Lower leg skin (tissue), 4 donors: ENCODE measurements around the gene ASMTL. TPM values are rescaled to one million over a fixed set of nuclear protein-coding genes. Genes with fewer than 3 reads are reported as not detected.

Experiments
- DNase-seq, 2 donors: peaks; one replicate each; pipeline ENCODE4 v3.0.0-alpha.2; 2019; ENCODE audit warnings: low spot score in 2 of 2
- H3K4me3 ChIP-seq: fragments of 200-600 bp; sonication (generic); 2 replicates; pipeline ENCODE4 v1.5.1; 2017; ENCODE audit warnings: mild to moderate bottlenecking, low read depth; ENCODE audit not compliant: poor library complexity, severe bottlenecking
- POLR2A ChIP-seq, 2 donors: fragments of 450-650 bp; IDR thresholded peaks; one replicate each; pipeline ENCODE4 v1.6.1; 2016 to 2017; ENCODE audit warnings: antibody characterized with exemption in 2 of 2, mild to moderate bottlenecking in 1 of 2, moderate library complexity in 1 of 2
- WGBS, 2 donors: methylation state at CpG; one replicate each; pipeline ENCODE4 v1.1.5; 2018; 5-methylcytosine and 5-hydroxymethylcytosine counted together
- intact Hi-C: fragments of 100-400 bp; cut with DNase I; formaldehyde crosslinking; loops from one replicate; pipeline ENCODE4 v1.15.0; 2023; ENCODE audit warnings: low total_unique reads
- total RNA-seq, 4 donors: library from RNA; depleted of rRNA; stranded (reverse); fragments of >200 nt; gene quantifications; one replicate each; pipeline ENCODE4 v1.1.0, GENCODE V29; 2016
- TF ChIP-seq, protein P1 (sequence below), 3 donors: fragments of 450-650 bp; IDR thresholded peaks; one replicate each; pipeline ENCODE4 v1.5.1; 2016; ENCODE audit warnings: antibody characterized with exemption in 3 of 3, mild to moderate bottlenecking in 3 of 3, moderate library complexity in 2 of 3

The ASMTL gene
- total RNA-seq, 4 donors from 2014 or later: 24.8 to 35.9 (median 30.1) TPM

GRCh38 chrX:1443496-1444075, 9.1 kb downstream of the ASMTL start:
- intact Hi-C loops: no loop called here
- no peak for TF ChIP-seq POLR2A (IDR thresholded peaks at IDR 0.05)
- TF ChIP-seq, protein P1, sequence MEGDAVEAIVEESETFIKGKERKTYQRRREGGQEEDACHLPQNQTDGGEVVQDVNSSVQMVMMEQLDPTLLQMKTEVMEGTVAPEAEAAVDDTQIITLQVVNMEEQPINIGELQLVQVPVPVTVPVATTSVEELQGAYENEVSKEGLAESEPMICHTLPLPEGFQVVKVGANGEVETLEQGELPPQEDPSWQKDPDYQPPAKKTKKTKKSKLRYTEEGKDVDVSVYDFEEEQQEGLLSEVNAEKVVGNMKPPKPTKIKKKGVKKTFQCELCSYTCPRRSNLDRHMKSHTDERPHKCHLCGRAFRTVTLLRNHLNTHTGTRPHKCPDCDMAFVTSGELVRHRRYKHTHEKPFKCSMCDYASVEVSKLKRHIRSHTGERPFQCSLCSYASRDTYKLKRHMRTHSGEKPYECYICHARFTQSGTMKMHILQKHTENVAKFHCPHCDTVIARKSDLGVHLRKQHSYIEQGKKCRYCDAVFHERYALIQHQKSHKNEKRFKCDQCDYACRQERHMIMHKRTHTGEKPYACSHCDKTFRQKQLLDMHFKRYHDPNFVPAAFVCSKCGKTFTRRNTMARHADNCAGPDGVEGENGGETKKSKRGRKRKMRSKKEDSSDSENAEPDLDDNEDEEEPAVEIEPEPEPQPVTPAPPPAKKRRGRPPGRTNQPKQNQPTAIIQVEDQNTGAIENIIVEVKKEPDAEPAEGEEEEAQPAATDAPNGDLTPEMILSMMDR (IDR thresholded peaks at IDR 0.05): no peak
- 88% methylated on average over 26 of the region's 26 CpGs for WGBS, 2 donors
- H3K4me3 ChIP-seq: no peak overlapping the region
- peak in 1 of 2 donors; percentile 12 for DNase-seq

GRCh38 chrX:1442724-1443367, 9.9 kb downstream of the ASMTL start:
- intact Hi-C loops: no loop called here
- DNase-seq: peak in 1 of 2 donors; percentile 21
- no peak overlapping the region for H3K4me3 ChIP-seq
- whole genome bisulfite sequencing, 2 donors: 85 to 87% methylated on average over 36 to 37 of the region's 38 CpGs
- TF ChIP-seq, protein P1 (IDR thresholded peaks at IDR 0.05): no peak
- no peak for TF ChIP-seq POLR2A (IDR thresholded peaks at IDR 0.05)

DNA sequence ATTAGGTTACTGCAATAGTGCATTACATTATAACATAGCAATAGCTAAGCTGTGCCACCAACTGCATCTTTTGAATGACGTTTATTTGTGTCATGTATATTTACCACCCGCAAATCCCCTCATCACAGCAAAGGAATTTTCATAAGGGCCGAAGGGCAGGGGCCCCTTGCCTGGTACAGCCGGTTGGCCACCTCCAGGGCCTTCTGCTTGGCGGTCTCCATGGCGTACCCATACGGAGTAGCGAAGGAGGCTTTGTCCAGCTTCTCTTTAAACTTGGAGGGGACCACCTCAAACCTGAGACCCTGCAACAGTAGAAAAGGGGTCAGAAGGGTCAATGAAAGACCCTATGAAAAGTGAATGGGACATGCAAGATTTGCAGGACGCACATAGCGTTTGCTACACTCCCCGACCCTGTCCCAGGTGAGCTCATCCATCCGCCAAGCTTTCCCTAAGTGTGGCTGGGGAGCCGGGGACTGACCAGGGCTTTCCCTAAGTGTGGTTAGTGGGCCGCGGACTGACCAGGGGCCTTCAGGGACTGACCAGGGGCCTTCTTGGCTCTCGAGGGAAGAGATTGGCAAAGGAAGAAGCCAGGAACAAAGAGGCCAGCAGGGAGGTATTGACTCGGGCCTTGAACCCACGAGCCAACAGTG, 10.6 kb downstream of the ASMTL start:
- DNase-seq: peak in 1 of 2 donors; percentile 66
- WGBS, 2 donors: 97 to 98% methylated on average over 18 of the region's 18 CpGs
- intact Hi-C loops: no loop called here
- TF ChIP-seq, protein P1 (IDR thresholded peaks at IDR 0.05): no peak
- TF ChIP-seq POLR2A (IDR thresholded peaks at IDR 0.05): no peak
- H3K4me3 ChIP-seq: no peak overlapping the region

GRCh38 chrX:1440506-1440905, 12.2 kb downstream of the ASMTL start:
- peak in 1 of 2 donors; percentile 32 for DNase-seq

DNA sequence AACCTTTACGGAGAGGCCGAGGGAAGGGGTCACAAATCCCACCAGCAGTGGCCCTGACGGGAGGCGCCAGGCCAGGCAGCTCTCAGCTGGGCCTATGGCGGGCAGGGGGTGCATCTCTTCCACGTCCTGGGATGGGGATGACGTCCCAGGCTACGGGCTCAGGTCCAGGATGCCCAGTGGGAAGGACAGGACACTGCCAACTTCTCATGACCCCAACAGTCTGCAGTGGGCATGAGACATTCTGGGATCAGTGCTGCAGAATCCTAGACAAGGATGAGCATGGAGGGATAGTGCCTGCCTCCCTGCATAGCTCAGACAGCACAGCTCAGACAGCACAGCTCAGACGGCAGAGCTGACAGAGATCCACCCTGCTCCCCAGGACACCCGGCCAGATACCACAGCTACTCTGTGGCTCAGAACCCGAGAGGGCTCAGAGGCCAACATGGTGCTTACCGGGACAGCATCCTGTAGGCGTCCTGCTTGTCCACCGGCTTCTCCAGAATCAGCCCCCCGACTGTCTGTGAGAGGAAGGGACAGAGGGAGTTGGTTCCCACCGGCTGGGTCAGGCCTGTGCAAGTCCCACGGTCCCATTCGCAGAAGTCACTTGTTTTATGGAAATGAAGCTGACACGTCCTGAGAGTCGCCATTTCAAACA, 17.3 kb downstream of the ASMTL start:
- no peak overlapping the region for H3K4me3 ChIP-seq
- DNase-seq: no peak
- intact Hi-C loops: no loop called here
- WGBS, 2 donors: 90 to 96% methylated on average over 20 of the region's 20 CpGs
- TF ChIP-seq, protein P1 (IDR thresholded peaks at IDR 0.05): no peak
- TF ChIP-seq POLR2A (IDR thresholded peaks at IDR 0.05): no peak

More at GRCh38 chrX:1440506-1440905, 12.2 kb downstream of the ASMTL start:
- no peak overlapping the region for H3K4me3 ChIP-seq
- WGBS, 2 donors: 97 to 98% methylated on average over 6 of the region's 6 CpGs
- no peak for TF ChIP-seq POLR2A (IDR thresholded peaks at IDR 0.05)
- TF ChIP-seq, protein P1 (IDR thresholded peaks at IDR 0.05): no peak
- intact Hi-C loops: no loop called here
